Sigmoid colon (tissue), 7 donors: ENCODE results near the gene FBXO38. TPM values are rescaled to one million over a fixed set of nuclear protein-coding genes. Genes with fewer than 3 reads are reported as not detected.

Experiments used
- DNase-seq: peaks from one replicate; pipeline ENCODE4 v3.0.0-alpha.2; 2019
- H3K27ac ChIP-seq, 4 donors: fragments of 200-600 bp; sonication (generic); one replicate each; pipeline ENCODE4 v1.5.1; 2016 to 2019; ENCODE audit warnings: mild to moderate bottlenecking in 1 of 4
- H3K27me3 ChIP-seq, 3 donors: fragments of 200-600 bp; sonication (generic); one replicate each; pipeline ENCODE4 v1.5.1; 2019; ENCODE audit warnings: mild to moderate bottlenecking in 1 of 3
- H3K36me3 ChIP-seq, 4 donors: fragments of 200-600 bp; sonication (generic); one replicate each; pipeline ENCODE4 v1.5.1; 2016 to 2019
- H3K4me1 ChIP-seq, 4 donors: fragments of 200-600 bp; sonication (generic); one replicate each; pipeline ENCODE4 v1.5.1; 2017 to 2019
- H3K4me3 ChIP-seq, 4 donors: fragments of 200-600 bp; sonication (generic); one replicate each; pipeline ENCODE4 v1.5.1; 2017 to 2019; ENCODE audit warnings: mild to moderate bottlenecking in 2 of 4, moderate library complexity in 1 of 4
- H3K9me3 ChIP-seq, 4 donors: fragments of 200-600 bp in 3 of 4; sonication (generic) in 3 of 4; one replicate each; pipeline versions ENCODE4 v1.5.1 to v1.6.1; 2013 to 2019
- EP300 ChIP-seq, 4 donors: sonication (generic); formaldehyde crosslinking; IDR thresholded peaks; one replicate each; pipeline ENCODE4 v1.6.1; 2017; ENCODE audit warnings: antibody characterized with exemption in 4 of 4
- POLR2A ChIP-seq, 2 donors: fragments of 450-650 bp; IDR thresholded peaks; one replicate each; pipeline ENCODE4 v1.6.1; 2016; ENCODE audit warnings: antibody characterized with exemption in 2 of 2, mild to moderate bottlenecking in 2 of 2, moderate library complexity in 2 of 2
- POLR2AphosphoS5 ChIP-seq, 4 donors: sonication (generic); formaldehyde crosslinking; IDR thresholded peaks; one replicate each; pipeline ENCODE4 v1.6.1; 2017; ENCODE audit warnings: antibody characterized with exemption in 4 of 4
- WGBS, 2 donors: extraction: QIAGEN DNeasy Blood & Tissue Kit; methylation state at CpG; one replicate each; pipeline ENCODE4 v1.1.7; 2013; 5-methylcytosine and 5-hydroxymethylcytosine counted together
- intact Hi-C: fragments of 100-400 bp; cut with DNase I; formaldehyde crosslinking; loops from one replicate; pipeline ENCODE4 v1.15.1; 2023
- polyA plus RNA-seq, 3 donors: library from polyadenylated mRNA; stranded (reverse); fragments of 200-250 nt; gene quantifications; one replicate each; pipeline ENCODE4 v1.2.3, GENCODE V29; 2013
- total RNA-seq, 4 donors: library from RNA; depleted of rRNA; stranded (reverse); fragments of >200 nt; gene quantifications; one replicate each; pipeline ENCODE4 v1.1.0, GENCODE V29; 2016
- TF ChIP-seq, protein P1 (sequence below), 4 experiments: fragments of 450-650 bp in 3 of 4; fragments of 200-600 bp in 1 of 4; IDR thresholded peaks; one replicate each; pipeline ENCODE4 v1.5.1; 2016 to 2019; ENCODE audit warnings: antibody characterized with exemption in 4 of 4, mild to moderate bottlenecking in 3 of 4, moderate library complexity in 2 of 4
- donor health status: healthy with polysubstance abuse.
- donor health status: Bipolar disorder and iron deficiency.
- donor health status: healthy.

Gene FBXO38, protein sequence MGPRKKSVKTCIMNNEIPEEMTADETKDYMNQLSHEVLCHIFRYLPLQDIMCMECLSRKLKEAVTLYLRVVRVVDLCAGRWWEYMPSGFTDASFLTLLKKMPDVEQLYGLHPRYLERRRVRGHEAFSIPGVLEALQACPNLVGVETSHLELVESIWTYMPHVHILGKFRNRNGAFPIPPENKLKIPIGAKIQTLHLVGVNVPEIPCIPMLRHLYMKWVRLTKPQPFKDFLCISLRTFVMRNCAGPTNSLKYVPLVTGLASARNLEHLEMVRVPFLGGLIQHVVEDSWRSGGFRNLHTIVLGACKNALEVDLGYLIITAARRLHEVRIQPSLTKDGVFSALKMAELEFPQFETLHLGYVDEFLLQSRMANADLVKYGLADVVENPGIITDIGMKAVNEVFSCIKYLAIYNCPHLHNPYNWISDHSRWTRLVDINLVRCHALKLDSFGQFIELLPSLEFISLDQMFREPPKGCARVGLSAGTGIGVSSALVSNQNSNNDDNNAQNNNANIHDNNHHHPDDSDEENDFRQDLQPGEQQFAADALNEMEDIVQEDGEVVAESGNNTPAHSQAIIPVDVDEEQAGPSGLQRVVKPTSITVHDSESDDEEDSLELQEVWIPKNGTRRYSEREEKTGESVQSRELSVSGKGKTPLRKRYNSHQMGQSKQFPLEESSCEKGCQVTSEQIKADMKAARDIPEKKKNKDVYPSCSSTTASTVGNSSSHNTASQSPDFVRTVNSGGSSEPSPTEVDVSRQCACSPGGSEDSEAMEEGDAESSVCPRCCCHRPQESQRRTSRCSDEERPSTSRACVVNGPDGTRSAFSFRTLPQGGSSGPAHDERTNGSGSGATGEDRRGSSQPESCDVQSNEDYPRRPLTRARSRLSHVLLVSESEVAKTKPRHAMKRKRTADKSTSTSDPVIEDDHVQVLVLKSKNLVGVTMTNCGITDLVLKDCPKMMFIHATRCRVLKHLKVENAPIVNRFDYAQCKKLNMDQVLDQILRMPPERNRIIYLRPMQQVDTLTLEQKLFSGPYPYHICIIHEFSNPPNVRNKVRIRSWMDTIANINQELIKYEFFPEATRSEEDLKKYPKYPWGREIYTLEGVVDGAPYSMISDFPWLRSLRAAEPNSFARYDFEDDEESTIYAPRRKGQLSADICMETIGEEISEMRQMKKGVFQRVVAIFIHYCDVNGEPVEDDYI
- total RNA-seq (10 to 100 TPM; 46.0 to 59.6 (median 53.5) TPM), polyA plus RNA-seq (10 to 100 TPM; 11.4 to 17.4 (median 12.7) TPM)

DNA sequence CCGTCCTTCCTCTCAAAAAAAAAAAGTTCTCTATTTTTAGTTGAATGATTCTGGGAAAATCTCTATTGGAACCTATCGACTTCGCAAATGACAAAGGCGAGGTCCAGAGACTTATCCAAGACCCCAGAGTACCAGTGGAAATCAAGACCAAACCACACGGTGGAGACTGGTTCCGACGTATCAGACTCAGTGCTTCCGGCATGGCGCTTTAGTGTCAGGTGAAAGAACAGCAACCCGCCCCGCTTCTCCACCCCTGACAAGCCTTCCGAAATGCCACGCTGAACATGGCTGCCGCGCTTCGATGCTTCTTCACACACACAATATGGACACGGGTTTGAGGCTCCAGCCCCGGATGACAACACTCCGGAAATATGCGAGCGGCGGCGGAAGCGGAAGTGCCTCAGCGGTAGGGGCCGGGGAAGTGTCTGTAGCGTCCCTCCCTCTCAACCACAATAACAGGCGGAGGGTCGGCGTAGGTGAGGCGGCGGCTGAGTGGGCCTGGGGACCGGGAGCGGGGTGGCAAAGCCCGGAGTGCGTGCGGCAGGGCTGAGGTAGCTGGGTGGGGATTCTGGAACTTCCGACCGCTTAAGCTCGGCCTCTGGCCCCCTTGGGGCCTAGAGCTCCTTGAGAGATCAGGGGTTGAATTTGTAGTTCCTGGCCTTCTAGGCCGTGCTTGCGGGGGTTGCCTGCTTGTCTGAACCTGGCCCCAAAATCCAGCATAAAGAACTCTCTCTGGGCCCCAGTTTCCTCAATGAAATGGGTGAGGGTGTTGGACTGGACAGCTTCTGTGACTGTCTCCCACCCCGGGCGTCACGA lies at the start of gene FBXO38:
Gene FBXO38 (plus strand): TSS at position 395 of the 816 bp plus-strand sequence. CDS start 10,819 bp downstream, outside the sequence.
- H3K27ac ChIP-seq: peak within 1 kb of the TSS; percentile 79 to 95 (median 87)
- intact Hi-C loops: no loop called here
- H3K27me3 ChIP-seq: no peaks in the 10 kb centered on the region
- peak; percentile 98 for DNase-seq
- WGBS, 2 donors: 0% methylated on average over 45 of the region's 45 CpGs
- no peaks in the 10 kb centered on the region for H3K36me3 ChIP-seq
- H3K4me1 ChIP-seq: peaks cover 0 to 48% (median 33%) of the 10 kb centered on the region in 4 donors
- H3K4me3 ChIP-seq: peak within 1 kb of the TSS; percentile 54 to 93 (median 72)
- no peaks in the 10 kb centered on the region for H3K9me3 ChIP-seq
- peak; percentile 94 to 96 (median 96) for TF ChIP-seq POLR2AphosphoS5 (IDR thresholded peaks at IDR 0.05)
- no peak for TF ChIP-seq EP300 (IDR thresholded peaks at IDR 0.05)
- TF ChIP-seq POLR2A (IDR thresholded peaks at IDR 0.05): peak; percentile 61 to 74
- TF ChIP-seq, protein P1, sequence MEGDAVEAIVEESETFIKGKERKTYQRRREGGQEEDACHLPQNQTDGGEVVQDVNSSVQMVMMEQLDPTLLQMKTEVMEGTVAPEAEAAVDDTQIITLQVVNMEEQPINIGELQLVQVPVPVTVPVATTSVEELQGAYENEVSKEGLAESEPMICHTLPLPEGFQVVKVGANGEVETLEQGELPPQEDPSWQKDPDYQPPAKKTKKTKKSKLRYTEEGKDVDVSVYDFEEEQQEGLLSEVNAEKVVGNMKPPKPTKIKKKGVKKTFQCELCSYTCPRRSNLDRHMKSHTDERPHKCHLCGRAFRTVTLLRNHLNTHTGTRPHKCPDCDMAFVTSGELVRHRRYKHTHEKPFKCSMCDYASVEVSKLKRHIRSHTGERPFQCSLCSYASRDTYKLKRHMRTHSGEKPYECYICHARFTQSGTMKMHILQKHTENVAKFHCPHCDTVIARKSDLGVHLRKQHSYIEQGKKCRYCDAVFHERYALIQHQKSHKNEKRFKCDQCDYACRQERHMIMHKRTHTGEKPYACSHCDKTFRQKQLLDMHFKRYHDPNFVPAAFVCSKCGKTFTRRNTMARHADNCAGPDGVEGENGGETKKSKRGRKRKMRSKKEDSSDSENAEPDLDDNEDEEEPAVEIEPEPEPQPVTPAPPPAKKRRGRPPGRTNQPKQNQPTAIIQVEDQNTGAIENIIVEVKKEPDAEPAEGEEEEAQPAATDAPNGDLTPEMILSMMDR (IDR thresholded peaks at IDR 0.05): no peak

DNA sequence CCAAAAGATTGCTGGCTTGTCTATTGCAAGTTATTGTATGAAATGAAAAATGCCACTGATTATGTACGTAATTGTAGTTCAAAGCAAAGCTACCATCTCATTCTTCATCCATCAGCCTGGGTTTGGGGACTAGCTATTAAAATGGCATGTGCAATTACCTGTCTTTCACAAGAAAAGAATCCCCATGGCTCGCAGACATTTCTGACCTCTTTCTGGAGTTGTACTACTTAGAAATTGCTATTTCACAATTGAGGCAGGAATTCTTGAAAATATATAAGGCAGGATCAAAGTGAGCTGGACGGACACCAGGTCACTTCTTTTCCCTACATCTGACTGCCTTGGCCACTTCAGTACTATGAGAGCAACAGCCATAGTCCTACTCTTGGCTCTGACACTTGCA lies 48.5 kb upstream of the FBXO38 start, which contains the start of gene SPINK9:
Gene SPINK9 (plus strand): TSS at position 301 of the 400 bp plus-strand sequence. CDS start 55 bp downstream, at position 356.
- no peak for DNase-seq
- Histone ChIP-seq H3K36me3 (no peaks in the 10 kb centered on the region), H3K9me3 (no peaks in the 10 kb centered on the region), H3K4me3 (no peak within 1 kb of the TSS), H3K27ac (no peak within 1 kb of the TSS), H3K4me1 (no peaks in the 10 kb centered on the region), H3K27me3 (no peaks in the 10 kb centered on the region)
- WGBS, 2 donors: 92% methylated on average over 3 of the region's 3 CpGs
- no peak for TF ChIP-seq POLR2AphosphoS5 (IDR thresholded peaks at IDR 0.05)
- no peak for TF ChIP-seq EP300 (IDR thresholded peaks at IDR 0.05)
- TF ChIP-seq, protein P1 (IDR thresholded peaks at IDR 0.05): no peak
- TF ChIP-seq POLR2A (IDR thresholded peaks at IDR 0.05): no peak
- intact Hi-C loops: no loop called here

DNA sequence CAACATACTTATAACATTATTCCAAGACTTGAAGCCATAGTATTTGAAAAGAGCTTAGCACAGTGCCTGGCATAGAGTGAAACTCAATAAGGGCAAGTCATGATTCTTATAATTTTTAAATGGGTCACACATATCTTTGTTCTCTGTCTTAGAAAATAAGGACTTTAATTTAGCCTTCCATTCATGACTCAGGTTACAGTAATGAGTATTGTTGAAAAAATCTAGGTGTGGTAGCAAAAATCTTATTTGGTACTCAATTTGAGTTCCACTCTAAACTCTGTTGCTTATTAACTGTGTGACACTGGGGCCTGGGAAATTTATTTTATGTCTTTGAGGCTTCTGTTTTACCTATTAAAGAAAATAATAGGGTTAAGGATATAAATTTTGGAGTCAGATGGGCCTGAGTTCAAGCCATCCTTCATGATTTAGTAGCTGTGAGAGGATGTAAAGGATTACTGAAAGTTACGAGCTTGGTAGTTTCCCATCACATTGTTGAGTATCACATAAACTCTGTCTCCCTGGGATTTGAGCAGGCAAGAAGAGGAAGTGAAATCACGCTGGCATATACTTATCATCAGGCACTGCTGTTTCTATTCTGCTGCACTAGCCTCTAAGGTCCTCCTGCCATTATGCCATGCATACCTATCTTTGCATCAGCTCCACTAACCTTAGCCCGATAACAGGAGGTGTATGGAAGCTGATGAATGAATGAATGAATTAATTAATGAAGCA lies 46.9 kb upstream of the FBXO38 start:
- intact Hi-C loops: no loop called here
- Histone ChIP-seq H3K4me3 (no peak overlapping the region), H3K9me3 (no peaks in the 10 kb centered on the region), H3K36me3 (no peaks in the 10 kb centered on the region), H3K4me1 (no peaks in the 10 kb centered on the region), H3K27ac (no peak overlapping the region), H3K27me3 (no peaks in the 10 kb centered on the region)
- no peak for DNase-seq
- no peak for TF ChIP-seq POLR2AphosphoS5 (IDR thresholded peaks at IDR 0.05)
- TF ChIP-seq, protein P1 (IDR thresholded peaks at IDR 0.05): no peak
- TF ChIP-seq EP300 (IDR thresholded peaks at IDR 0.05): no peak
- TF ChIP-seq POLR2A (IDR thresholded peaks at IDR 0.05): no peak
- 76 to 90% methylated on average over 3 of the region's 3 CpGs for WGBS, 2 donors
